ENCODE measurements around the gene CEMIP.

Gene CEMIP

GRCh38 chr15:80979538-80980200 is 200.5 kb downstream of the CEMIP start:
- DNase-seq (ENCODE audit: low read depth): no peak

GRCh38 chr15:80982205-80982604 is 203.0 kb downstream of the CEMIP start:
- no peak for DNase-seq (ENCODE audit: low read depth)

GRCh38 chr15:80982839-80983238 is 203.7 kb downstream of the CEMIP start:
- DNase-seq (ENCODE audit: low read depth): no peak

GRCh38 chr15:80984856-80985255 is 205.7 kb downstream of the CEMIP start:
- no peak for DNase-seq (ENCODE audit: low read depth)

- no peak for DNase-seq (ENCODE audit: low read depth)
Observed at GRCh38 chr15:80985981-80986380, 206.8 kb downstream of the CEMIP start.

GRCh38 chr15:80986487-80986886 is 207.3 kb downstream of the CEMIP start:
- DNase-seq (ENCODE audit: low read depth): no peak

GRCh38 chr15:80988148-80988796 is 209.1 kb downstream of the CEMIP start:
- DNase-seq (ENCODE audit: low read depth): no peak

- DNase-seq (ENCODE audit: low read depth): no peak
Observed at GRCh38 chr15:80989081-80989517, 209.9 kb downstream of the CEMIP start.

- DNase-seq (ENCODE audit: low read depth): peak; percentile 94
Observed at GRCh38 chr15:80989518-80990478, 210.6 kb downstream of the CEMIP start, which contains the start of gene MESD. Gene MESD, minus strand, starts transcription at chr15:80989819. Its CDS starts 28 bp downstream, at chr15:80989791.

- no peak for DNase-seq (ENCODE audit: low read depth)
Observed at GRCh38 chr15:80990955-80991354, 211.8 kb downstream of the CEMIP start.

GRCh38 chr15:80991421-80991820 is 212.3 kb downstream of the CEMIP start:
- DNase-seq (ENCODE audit: low read depth): no peak

- DNase-seq (ENCODE audit: low read depth): no peak
Observed at GRCh38 chr15:80992006-80992405, 212.8 kb downstream of the CEMIP start.

- DNase-seq (ENCODE audit: low read depth): no peak
Observed at GRCh38 chr15:80992441-80992840, 213.3 kb downstream of the CEMIP start.

- DNase-seq (ENCODE audit: low read depth): no peak
Observed at GRCh38 chr15:80996247-80996646, 217.1 kb downstream of the CEMIP start.

- no peak for DNase-seq (ENCODE audit: low read depth)
Observed at GRCh38 chr15:80997692-80998091, 218.5 kb downstream of the CEMIP start.

- DNase-seq (ENCODE audit: low read depth): no peak
Observed at GRCh38 chr15:80998251-80998650, 219.1 kb downstream of the CEMIP start.

- DNase-seq (ENCODE audit: low read depth): no peak
Observed at GRCh38 chr15:80999623-81000036, 220.5 kb downstream of the CEMIP start.

GRCh38 chr15:81000144-81000623 is 221.0 kb downstream of the CEMIP start:
- no peak for DNase-seq (ENCODE audit: low read depth)

- DNase-seq (ENCODE audit: low read depth): peak; percentile 74
Observed at GRCh38 chr15:81000624-81001151, 221.5 kb downstream of the CEMIP start, which contains the start of gene TLNRD1. Gene TLNRD1, plus strand, starts transcription at chr15:81000923. Its CDS starts 1,349 bp downstream, at chr15:81002272.

All from stimulated activated CD8-positive, alpha-beta memory T cell treated with anti-CD3 and anti-CD28 coated beads, Interleukin-12 subunit alpha, Interleukin-12 subunit beta, amount 100 ng/mL, for 4 hours (primary cell).